Hepatocyte (in vitro differentiated cells): ENCODE results near the gene SRRM3. TPM values are rescaled to one million over a fixed set of nuclear protein-coding genes. Genes with fewer than 3 reads are reported as not detected.

Source experiments
- DNase-seq: peaks from one replicate; pipeline ENCODE4 v3.0.0-alpha.2; 2016; ENCODE audit warnings: low spot score
- H2AFZ ChIP-seq: fragments of 200-600 bp; sonication (generic); 2 replicates; pipeline ENCODE4 v1.6.0; 2016; ENCODE audit warnings: antibody characterized with exemption, mild to moderate bottlenecking
- H3K27ac ChIP-seq: fragments of 200-600 bp; sonication (generic); 2 replicates; pipeline ENCODE4 v1.5.1; 2016; ENCODE audit warnings: mild to moderate bottlenecking
- H3K27me3 ChIP-seq: fragments of 200-600 bp; sonication (generic); 2 replicates; pipeline ENCODE4 v1.6.1; 2016
- H3K36me3 ChIP-seq: fragments of 200-600 bp; sonication (generic); replicated peaks from 2 replicates; pipeline ENCODE4 v1.5.1; 2016; ENCODE audit warnings: low read depth; ENCODE audit not compliant: insufficient read depth
- H3K4me1 ChIP-seq: fragments of 200-600 bp; sonication (generic); 2 replicates; pipeline ENCODE4 v1.5.1; 2016; ENCODE audit warnings: mild to moderate bottlenecking, moderate library complexity; ENCODE audit not compliant: insufficient read depth
- H3K4me2 ChIP-seq: fragments of 200-600 bp; sonication (generic); 2 replicates; pipeline ENCODE4 v1.6.0; 2016
- H3K4me3 ChIP-seq: fragments of 200-600 bp; sonication (generic); 2 replicates; pipeline ENCODE4 v1.5.1; 2016; ENCODE audit warnings: mild to moderate bottlenecking
- H3K79me2 ChIP-seq: fragments of 200-600 bp; sonication (generic); 2 replicates; pipeline ENCODE4 v1.6.0; 2017; ENCODE audit warnings: mild to moderate bottlenecking
- H3K9me2 ChIP-seq: fragments of 200-600 bp; sonication (generic); replicated peaks from 2 replicates; pipeline ENCODE4 v1.6.0; 2017; ENCODE audit warnings: mild to moderate bottlenecking; ENCODE audit not compliant: insufficient read depth
- H3K9me3 ChIP-seq: fragments of 200-600 bp; sonication (generic); 2 replicates; pipeline ENCODE4 v1.5.1; 2016; ENCODE audit warnings: low read depth, mild to moderate bottlenecking
- H4K20me1 ChIP-seq: fragments of 200-600 bp; sonication (generic); 2 replicates; pipeline ENCODE4 v1.6.0; 2016; ENCODE audit warnings: mild to moderate bottlenecking; ENCODE audit not compliant: insufficient read depth, poor library complexity, severe bottlenecking
- CTCF ChIP-seq: fragments of 200-600 bp; sonication (generic); IDR thresholded peaks from 2 replicates; pipeline ENCODE4 v1.5.1; 2016; ENCODE audit warnings: antibody characterized with exemption, mild to moderate bottlenecking; ENCODE audit not compliant: poor library complexity
- EZH2 ChIP-seq: fragments of 200-600 bp; sonication (generic); IDR thresholded peaks from 2 replicates; pipeline ENCODE4 v1.6.1; 2016; ENCODE audit warnings: antibody characterized with exemption, mild to moderate bottlenecking, borderline replicate concordance
- EZH2phosphoT487 ChIP-seq: fragments of 200-600 bp; sonication (generic); IDR thresholded peaks from one replicate; pipeline ENCODE4 v1.6.1; 2018; ENCODE audit warnings: antibody characterized with exemption, mild to moderate bottlenecking, low read depth, moderate library complexity; ENCODE audit not compliant: unreplicated experiment, severe bottlenecking
- WGBS: methylation state at CpG from one replicate; pipeline ENCODE4 v1.1.6; 2016; ENCODE audit warnings: low lambda C conversion rate; ENCODE audit errors: missing lambda C conversion rate; 5-methylcytosine and 5-hydroxymethylcytosine counted together
- polyA plus RNA-seq: library from polyadenylated mRNA; unstranded; fragments of >200 nt; fragmentation: Nextera tagmentation; extraction: Ambion mirVana; gene quantifications from 2 replicates; pipeline ENCODE4 v1.2.1, GENCODE V29; 2016
- total RNA-seq: library from RNA; depleted of rRNA; stranded (reverse); fragments of >200 nt; gene quantifications from 2 replicates; pipeline ENCODE4 v1.2.3, GENCODE V29; 2014

Gene SRRM3
- total and polyA plus RNA-seq, 2 experiments from 2014 or later: 1.5 to 2.3 TPM

GRCh38 chr7:76301000-76301399, 99.3 kb downstream of the SRRM3 start:
- Histone ChIP-seq H3K4me1 (no peaks in the 10 kb centered on the region), H3K27me3 (no peaks in the 10 kb centered on the region), H4K20me1 (no peaks in the 10 kb centered on the region), H3K4me3 (no peak overlapping the region), H3K9me2 (no peaks in the 10 kb centered on the region), H3K4me2 (no peak overlapping the region), H2AFZ (no peak overlapping the region), H3K79me2 (no peaks in the 10 kb centered on the region), H3K36me3 (no peaks in the 10 kb centered on the region), H3K27ac (no peak overlapping the region), H3K9me3 (no peaks in the 10 kb centered on the region)
- no peak for TF ChIP-seq EZH2
- no peak for TF ChIP-seq CTCF
- TF ChIP-seq EZH2phosphoT487: no peak
- WGBS: 94% methylated on average over 3 of the region's 3 CpGs
- DNase-seq: no peak

GRCh38 chr7:76302347-76303201, 100.9 kb downstream of the SRRM3 start, which contains the start of gene HSPB1:
HSPB1 (plus strand) TSS chr7:76302673; CDS start chr7:76302713, 40 bp downstream.
- no peaks in the 10 kb centered on the region for H3K9me2 ChIP-seq
- H3K9me3 ChIP-seq: no peaks in the 10 kb centered on the region
- H2AFZ ChIP-seq: peak within 1 kb of the TSS; percentile 73
- no peaks in the 10 kb centered on the region for H3K27me3 ChIP-seq
- H3K4me3 ChIP-seq: peak within 1 kb of the TSS; percentile 58
- H3K27ac ChIP-seq: peak within 1 kb of the TSS; percentile 93
- H3K4me1 ChIP-seq: peaks cover 7% of the 10 kb centered on the region
- peak; percentile 92 for DNase-seq
- WGBS: under 1% methylated on average over 65 of the region's 75 CpGs
- H3K79me2 ChIP-seq: no peaks in the 10 kb centered on the region
- H4K20me1 ChIP-seq: no peaks in the 10 kb centered on the region
- no peaks in the 10 kb centered on the region for H3K36me3 ChIP-seq
- TF ChIP-seq EZH2 (no peak), CTCF (peak; percentile 3), EZH2phosphoT487 (no peak)
- peak within 1 kb of the TSS; percentile 88 for H3K4me2 ChIP-seq

- no peaks in the 10 kb centered on the region for H3K36me3 ChIP-seq
- no peaks in the 10 kb centered on the region for H3K9me2 ChIP-seq
- WGBS: 1% methylated on average over 17 of the region's 56 CpGs
- H3K9me3 ChIP-seq: no peaks in the 10 kb centered on the region
- H4K20me1 ChIP-seq: no peaks in the 10 kb centered on the region
- H3K27me3 ChIP-seq: no peaks in the 10 kb centered on the region
- peak overlapping the region; percentile 58 for H3K4me3 ChIP-seq
- H3K4me2 ChIP-seq: peak overlapping the region; percentile 88
- H3K27ac ChIP-seq: peak overlapping the region; percentile 93
- DNase-seq: peak; percentile 96
- TF ChIP-seq EZH2 (no peak), EZH2phosphoT487 (no peak), CTCF (no peak)
- peaks cover 7% of the 10 kb centered on the region for H3K4me1 ChIP-seq
- H2AFZ ChIP-seq: peak overlapping the region; percentile 73
- H3K79me2 ChIP-seq: no peaks in the 10 kb centered on the region
Observed at GRCh38 chr7:76303202-76304147, 101.8 kb downstream of the SRRM3 start.
